OCI-LY1 (cell line): ENCODE data around the gene FANCB.

ENCODE experiments used
- H2AFZ ChIP-seq: fragments of 200-600 bp; sonication (generic), shearing (Covaris generic); 2 replicates; pipeline ENCODE4 v1.6.0; 2014; ENCODE audit warnings: antibody characterized with exemption, mild to moderate bottlenecking, low read length
- H3F3A ChIP-seq: fragments of 200-600 bp; sonication (generic), shearing (Covaris generic); 2 replicates; pipeline ENCODE4 v1.6.0; 2014; ENCODE audit warnings: mild to moderate bottlenecking, antibody characterized with exemption, low read length, moderate library complexity; ENCODE audit not compliant: insufficient read depth
- H3K27ac ChIP-seq: fragments of 200-600 bp; sonication (generic); 2 replicates; pipeline ENCODE4 v1.5.1; 2014; ENCODE audit warnings: low read length, mixed run types, mild to moderate bottlenecking, low read depth; ENCODE audit not compliant: poor library complexity, severe bottlenecking
- H3K27me3 ChIP-seq: fragments of 200-600 bp; sonication (generic); 2 replicates; pipeline ENCODE4 v1.6.0; 2014; ENCODE audit warnings: antibody characterized with exemption, mild to moderate bottlenecking, low read length, moderate library complexity; ENCODE audit not compliant: insufficient read depth
- H3K36me3 ChIP-seq: fragments of 200-600 bp; sonication (generic); 2 replicates; pipeline ENCODE4 v1.6.1; 2014; ENCODE audit warnings: mild to moderate bottlenecking, antibody characterized with exemption, low read length, moderate library complexity, mixed read lengths; ENCODE audit not compliant: insufficient read depth
- H3K4me1 ChIP-seq: fragments of 200-600 bp; sonication (generic); 2 replicates; pipeline ENCODE4 v1.5.1; 2014; ENCODE audit warnings: mild to moderate bottlenecking, low read length, moderate library complexity; ENCODE audit not compliant: insufficient read depth, severe bottlenecking
- H3K4me2 ChIP-seq: fragments of 200-600 bp; sonication (generic), shearing (Covaris generic); 2 replicates; pipeline ENCODE4 v1.6.1; 2014; ENCODE audit warnings: low read length
- H3K4me3 ChIP-seq: fragments of 200-600 bp; sonication (generic); 2 replicates; pipeline ENCODE4 v1.5.1; 2014; ENCODE audit warnings: low read length, low read depth, mild to moderate bottlenecking, mixed read lengths; ENCODE audit not compliant: poor library complexity, severe bottlenecking
- H3K79me2 ChIP-seq: fragments of 200-600 bp; shearing (Covaris generic); 2 replicates; pipeline ENCODE4 v1.6.1; 2016; ENCODE audit warnings: mixed run types, low read length, mixed read lengths; ENCODE audit not compliant: insufficient read depth
- H3K9ac ChIP-seq: fragments of 200-600 bp; sonication (generic), shearing (Covaris generic); 2 replicates; pipeline ENCODE4 v1.6.1; 2014; ENCODE audit warnings: mild to moderate bottlenecking, low read length, mixed read lengths
- H3K9me2 ChIP-seq: fragments of 200-600 bp; sonication (generic), shearing (Covaris generic); 2 replicates; pipeline ENCODE4 v1.6.1; 2014; ENCODE audit warnings: low read depth, mild to moderate bottlenecking, low read length, mixed read lengths
- H3K9me3 ChIP-seq: fragments of 200-600 bp; shearing (Covaris generic); 2 replicates; pipeline ENCODE4 v1.6.1; 2014; ENCODE audit warnings: low read length, mixed read lengths
- H4K20me1 ChIP-seq: fragments of 200-600 bp; sonication (generic), shearing (Covaris generic); 2 replicates; pipeline ENCODE4 v1.6.0; 2016; ENCODE audit warnings: mild to moderate bottlenecking, low read length; ENCODE audit not compliant: insufficient read depth
- EZH2 ChIP-seq: fragments of 200-600 bp; sonication (generic), shearing (Covaris generic); IDR thresholded peaks from 2 replicates; pipeline ENCODE4 v1.8.0; 2017; ENCODE audit warnings: borderline replicate concordance, mixed run types, mild to moderate bottlenecking, antibody characterized with exemption, low read length, moderate library complexity, mixed read lengths
- TF ChIP-seq, protein P1 (sequence below): fragments of 200-600 bp; sonication (generic), shearing (Covaris generic); IDR thresholded peaks from 2 replicates; pipeline ENCODE4 v1.5.1; 2017; ENCODE audit warnings: mild to moderate bottlenecking, antibody characterized with exemption, low read length, moderate library complexity, mixed read lengths

The FANCB gene

DNA sequence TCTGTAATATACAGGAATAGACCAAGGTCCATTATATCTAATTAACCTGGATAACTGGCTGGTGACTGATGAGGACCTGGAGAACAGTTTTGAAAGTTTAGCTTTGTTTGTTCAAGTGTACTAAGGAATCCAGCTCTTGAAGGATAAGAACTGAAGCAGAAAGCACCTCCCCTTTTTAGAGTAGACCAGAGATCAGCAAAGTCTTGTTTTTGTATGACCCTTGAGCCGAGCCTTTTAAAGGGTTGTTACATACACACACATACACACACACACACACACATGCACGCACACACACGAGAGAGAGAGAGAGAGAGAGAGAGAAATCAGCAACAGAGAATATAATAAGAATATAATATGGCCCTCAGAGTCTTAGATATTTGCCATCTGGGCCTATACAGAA, 13.4 kb upstream of the FANCB start:
- H3F3A ChIP-seq = no peaks in the 10 kb centered on the region
- no peak overlapping the region for H3K4me3 ChIP-seq

DNA sequence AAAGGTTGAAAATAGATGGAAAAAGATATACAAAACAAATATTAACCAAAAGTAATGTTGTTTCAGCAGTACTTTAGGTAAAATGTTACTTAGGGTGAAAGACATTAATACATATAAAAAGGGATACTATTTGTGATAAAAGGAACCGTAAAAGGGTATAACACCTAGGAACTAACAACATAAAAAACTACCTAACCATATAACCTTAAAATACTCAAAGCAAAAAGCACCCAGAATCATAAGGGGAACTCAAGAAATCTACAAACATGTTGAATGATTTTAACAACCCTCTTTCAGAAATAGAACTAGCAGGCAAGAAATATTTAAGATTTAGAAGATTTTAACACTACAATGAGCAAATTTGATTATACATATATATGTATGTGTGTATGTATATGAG, 11.8 kb upstream of the FANCB start:
- Histone ChIP-seq H3K9me3 (no peaks in the 10 kb centered on the region), H4K20me1 (no peaks in the 10 kb centered on the region), H2AFZ (no peak overlapping the region), H3K79me2 (peaks cover 3% of the 10 kb centered on the region; the same call in 1 of the 2 replicates), H3F3A (no peaks in the 10 kb centered on the region), H3K4me1 (no peaks in the 10 kb centered on the region), H3K4me2 (no peak overlapping the region), H3K4me3 (no peak overlapping the region), H3K27ac (no peak overlapping the region), H3K9ac (no peak overlapping the region), H3K36me3 (no peaks in the 10 kb centered on the region), H3K27me3 (no peaks in the 10 kb centered on the region), H3K9me2 (no peaks in the 10 kb centered on the region)
- TF ChIP-seq, protein P1, sequence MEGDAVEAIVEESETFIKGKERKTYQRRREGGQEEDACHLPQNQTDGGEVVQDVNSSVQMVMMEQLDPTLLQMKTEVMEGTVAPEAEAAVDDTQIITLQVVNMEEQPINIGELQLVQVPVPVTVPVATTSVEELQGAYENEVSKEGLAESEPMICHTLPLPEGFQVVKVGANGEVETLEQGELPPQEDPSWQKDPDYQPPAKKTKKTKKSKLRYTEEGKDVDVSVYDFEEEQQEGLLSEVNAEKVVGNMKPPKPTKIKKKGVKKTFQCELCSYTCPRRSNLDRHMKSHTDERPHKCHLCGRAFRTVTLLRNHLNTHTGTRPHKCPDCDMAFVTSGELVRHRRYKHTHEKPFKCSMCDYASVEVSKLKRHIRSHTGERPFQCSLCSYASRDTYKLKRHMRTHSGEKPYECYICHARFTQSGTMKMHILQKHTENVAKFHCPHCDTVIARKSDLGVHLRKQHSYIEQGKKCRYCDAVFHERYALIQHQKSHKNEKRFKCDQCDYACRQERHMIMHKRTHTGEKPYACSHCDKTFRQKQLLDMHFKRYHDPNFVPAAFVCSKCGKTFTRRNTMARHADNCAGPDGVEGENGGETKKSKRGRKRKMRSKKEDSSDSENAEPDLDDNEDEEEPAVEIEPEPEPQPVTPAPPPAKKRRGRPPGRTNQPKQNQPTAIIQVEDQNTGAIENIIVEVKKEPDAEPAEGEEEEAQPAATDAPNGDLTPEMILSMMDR = no peak
- no peak for TF ChIP-seq EZH2

More for the DNA sequence above, 13.4 kb upstream of the FANCB start:
- Histone ChIP-seq H3K4me2 (no peak overlapping the region), H3K9me2 (no peaks in the 10 kb centered on the region), H3K9me3 (no peaks in the 10 kb centered on the region), H3K27ac (no peak overlapping the region), H3K9ac (no peak overlapping the region), H3K36me3 (no peaks in the 10 kb centered on the region), H4K20me1 (no peaks in the 10 kb centered on the region), H3K27me3 (no peaks in the 10 kb centered on the region), H3K79me2 (no peaks in the 10 kb centered on the region), H3K4me1 (no peaks in the 10 kb centered on the region), H2AFZ (no peak overlapping the region)
- TF ChIP-seq, protein P1 = no peak
- TF ChIP-seq EZH2 = no peak

DNA sequence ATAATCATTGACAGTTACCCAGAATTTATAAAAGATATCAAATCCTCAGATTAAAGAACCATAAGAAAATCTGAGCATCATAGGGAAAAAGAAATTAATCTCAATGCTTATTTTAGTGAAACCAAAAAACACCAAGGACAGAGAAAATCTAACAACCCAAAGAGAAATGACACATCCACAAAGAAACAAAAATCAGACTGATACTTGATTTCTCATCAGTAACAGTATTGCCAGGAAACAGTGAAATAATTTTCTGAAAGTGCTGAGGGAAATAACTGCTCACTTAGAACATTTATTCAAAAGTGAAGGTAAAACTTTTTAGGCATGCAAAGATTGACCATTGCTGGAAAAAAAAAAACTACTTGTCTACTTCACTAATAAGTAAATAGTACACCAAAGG, 11.0 kb upstream of the FANCB start:
- no peaks in the 10 kb centered on the region for H3F3A ChIP-seq
- peaks cover 3% of the 10 kb centered on the region; the same call in 1 of the 2 replicates for H3K79me2 ChIP-seq
- TF ChIP-seq, protein P1 = no peak
- TF ChIP-seq EZH2 = no peak
- no peaks in the 10 kb centered on the region for H3K27me3 ChIP-seq
- H3K9me2 ChIP-seq = no peaks in the 10 kb centered on the region
- no peaks in the 10 kb centered on the region for H4K20me1 ChIP-seq
- no peak overlapping the region for H2AFZ ChIP-seq
- no peak overlapping the region for H3K4me3 ChIP-seq
- H3K4me1 ChIP-seq = no peaks in the 10 kb centered on the region
- no peak overlapping the region for H3K27ac ChIP-seq
- H3K4me2 ChIP-seq = no peak overlapping the region
- no peaks in the 10 kb centered on the region for H3K9me3 ChIP-seq
- no peaks in the 10 kb centered on the region; the same call in 1 of the 2 replicates for H3K36me3 ChIP-seq
- H3K9ac ChIP-seq = no peak overlapping the region
